ENCODE measurements around the gene SKA2.

DNA sequence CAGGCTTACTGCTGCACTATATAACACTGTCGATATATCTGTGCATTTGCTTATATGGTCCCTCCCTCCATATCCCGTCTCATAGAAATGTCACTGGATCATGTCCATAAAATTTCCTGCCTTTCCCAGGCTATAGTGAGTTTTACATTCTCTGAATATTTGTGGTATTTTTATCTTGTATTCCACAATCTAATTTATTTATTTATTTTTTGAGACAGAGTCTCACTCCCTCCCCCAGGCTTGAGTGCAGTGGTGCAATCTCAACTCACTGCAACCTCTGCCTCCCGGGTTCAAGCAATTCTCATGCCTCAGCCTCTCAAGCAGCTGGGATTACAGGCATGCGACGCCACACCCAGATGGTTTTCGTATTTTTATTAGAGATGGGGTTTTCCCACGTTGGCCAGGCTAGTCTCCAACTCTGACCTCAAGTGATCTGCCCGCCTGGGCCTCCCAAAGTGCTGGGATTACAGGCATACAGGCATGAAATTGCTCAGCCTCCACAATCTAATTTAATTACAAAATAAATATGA, 61.2 kb downstream of the SKA2 start:
- TF ChIP-seq, protein P1, sequence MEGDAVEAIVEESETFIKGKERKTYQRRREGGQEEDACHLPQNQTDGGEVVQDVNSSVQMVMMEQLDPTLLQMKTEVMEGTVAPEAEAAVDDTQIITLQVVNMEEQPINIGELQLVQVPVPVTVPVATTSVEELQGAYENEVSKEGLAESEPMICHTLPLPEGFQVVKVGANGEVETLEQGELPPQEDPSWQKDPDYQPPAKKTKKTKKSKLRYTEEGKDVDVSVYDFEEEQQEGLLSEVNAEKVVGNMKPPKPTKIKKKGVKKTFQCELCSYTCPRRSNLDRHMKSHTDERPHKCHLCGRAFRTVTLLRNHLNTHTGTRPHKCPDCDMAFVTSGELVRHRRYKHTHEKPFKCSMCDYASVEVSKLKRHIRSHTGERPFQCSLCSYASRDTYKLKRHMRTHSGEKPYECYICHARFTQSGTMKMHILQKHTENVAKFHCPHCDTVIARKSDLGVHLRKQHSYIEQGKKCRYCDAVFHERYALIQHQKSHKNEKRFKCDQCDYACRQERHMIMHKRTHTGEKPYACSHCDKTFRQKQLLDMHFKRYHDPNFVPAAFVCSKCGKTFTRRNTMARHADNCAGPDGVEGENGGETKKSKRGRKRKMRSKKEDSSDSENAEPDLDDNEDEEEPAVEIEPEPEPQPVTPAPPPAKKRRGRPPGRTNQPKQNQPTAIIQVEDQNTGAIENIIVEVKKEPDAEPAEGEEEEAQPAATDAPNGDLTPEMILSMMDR (IDR thresholded peaks at IDR 0.05): no peak
- no peak for TF ChIP-seq POLR2A (IDR thresholded peaks at IDR 0.05)

All from right lobe of liver (tissue), 4 donors.